NB4 (cell line): Measurements from ENCODE around the gene GLYR1.

ENCODE experiments used
- DNase-seq: peaks from one replicate; pipeline ENCODE4 v3.0.0; 2010; ENCODE audit warnings: low read depth
- H3K4me3 ChIP-seq: one replicate; pipeline ENCODE4 v1.5.1; 2011; ENCODE audit warnings: mild to moderate bottlenecking, low read depth, low read length, moderate library complexity
- MAX ChIP-seq: IDR thresholded peaks from 2 replicates; pipeline ENCODE4 v1.6.1; 2011; ENCODE audit warnings: low read depth, low read length
- MYC ChIP-seq: IDR thresholded peaks from 2 replicates; pipeline ENCODE4 v1.6.1; 2011; ENCODE audit warnings: low read depth, low read length
- POLR2A ChIP-seq: IDR thresholded peaks from 2 replicates; pipeline ENCODE4 v1.6.1; 2011; ENCODE audit warnings: mild to moderate bottlenecking; ENCODE audit not compliant: insufficient read length; ENCODE audit errors: extremely low read depth
- TF ChIP-seq, protein P1 (sequence below): IDR thresholded peaks from one replicate; pipeline ENCODE4 v1.5.1; 2012; ENCODE audit warnings: low read depth, low read length

The GLYR1 gene

DNA sequence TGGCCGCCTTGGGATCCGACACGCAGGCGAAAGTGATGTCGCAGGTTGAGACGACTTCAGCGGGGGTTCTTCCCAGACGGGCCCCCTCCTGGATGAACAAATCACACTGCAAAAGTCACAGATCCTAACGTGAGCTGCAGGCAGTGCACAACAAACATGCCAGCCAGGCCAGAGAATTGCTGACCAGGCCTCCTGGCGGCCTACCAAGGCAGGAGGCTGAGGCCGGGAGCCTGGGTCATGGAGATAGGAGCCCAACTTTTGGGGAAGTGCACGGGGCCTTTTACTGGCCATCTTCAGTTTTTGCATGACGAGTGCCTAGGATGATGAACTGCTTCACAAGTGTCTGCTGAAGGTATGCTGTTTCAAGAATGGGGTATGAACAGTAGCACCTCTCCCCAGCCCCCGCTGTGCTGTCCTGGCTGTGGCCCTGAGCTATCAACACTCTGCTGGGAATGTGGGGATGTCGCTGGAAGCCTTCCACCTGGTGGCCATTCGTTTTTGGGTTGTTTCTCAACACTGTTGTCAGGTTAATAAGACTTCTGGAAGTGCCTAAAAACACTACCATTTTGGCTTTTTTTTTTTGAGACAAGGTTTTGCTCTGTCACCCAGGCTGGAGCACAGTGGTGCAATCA lies 32.4 kb downstream of the GLYR1 start:
- TF ChIP-seq, protein P1, sequence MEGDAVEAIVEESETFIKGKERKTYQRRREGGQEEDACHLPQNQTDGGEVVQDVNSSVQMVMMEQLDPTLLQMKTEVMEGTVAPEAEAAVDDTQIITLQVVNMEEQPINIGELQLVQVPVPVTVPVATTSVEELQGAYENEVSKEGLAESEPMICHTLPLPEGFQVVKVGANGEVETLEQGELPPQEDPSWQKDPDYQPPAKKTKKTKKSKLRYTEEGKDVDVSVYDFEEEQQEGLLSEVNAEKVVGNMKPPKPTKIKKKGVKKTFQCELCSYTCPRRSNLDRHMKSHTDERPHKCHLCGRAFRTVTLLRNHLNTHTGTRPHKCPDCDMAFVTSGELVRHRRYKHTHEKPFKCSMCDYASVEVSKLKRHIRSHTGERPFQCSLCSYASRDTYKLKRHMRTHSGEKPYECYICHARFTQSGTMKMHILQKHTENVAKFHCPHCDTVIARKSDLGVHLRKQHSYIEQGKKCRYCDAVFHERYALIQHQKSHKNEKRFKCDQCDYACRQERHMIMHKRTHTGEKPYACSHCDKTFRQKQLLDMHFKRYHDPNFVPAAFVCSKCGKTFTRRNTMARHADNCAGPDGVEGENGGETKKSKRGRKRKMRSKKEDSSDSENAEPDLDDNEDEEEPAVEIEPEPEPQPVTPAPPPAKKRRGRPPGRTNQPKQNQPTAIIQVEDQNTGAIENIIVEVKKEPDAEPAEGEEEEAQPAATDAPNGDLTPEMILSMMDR, result peak; percentile 0
- no peak for TF ChIP-seq MYC
- DNase-seq, result no peak
- H3K4me3 ChIP-seq, result no peak overlapping the region

GRCh38 chr16:4814046-4814445 lies 33.0 kb downstream of the GLYR1 start:
- no peak overlapping the region for H3K4me3 ChIP-seq
- TF ChIP-seq MAX (no peak), MYC (no peak), POLR2A (no peak)
- TF ChIP-seq, protein P1, result no peak
- no peak for DNase-seq

DNA sequence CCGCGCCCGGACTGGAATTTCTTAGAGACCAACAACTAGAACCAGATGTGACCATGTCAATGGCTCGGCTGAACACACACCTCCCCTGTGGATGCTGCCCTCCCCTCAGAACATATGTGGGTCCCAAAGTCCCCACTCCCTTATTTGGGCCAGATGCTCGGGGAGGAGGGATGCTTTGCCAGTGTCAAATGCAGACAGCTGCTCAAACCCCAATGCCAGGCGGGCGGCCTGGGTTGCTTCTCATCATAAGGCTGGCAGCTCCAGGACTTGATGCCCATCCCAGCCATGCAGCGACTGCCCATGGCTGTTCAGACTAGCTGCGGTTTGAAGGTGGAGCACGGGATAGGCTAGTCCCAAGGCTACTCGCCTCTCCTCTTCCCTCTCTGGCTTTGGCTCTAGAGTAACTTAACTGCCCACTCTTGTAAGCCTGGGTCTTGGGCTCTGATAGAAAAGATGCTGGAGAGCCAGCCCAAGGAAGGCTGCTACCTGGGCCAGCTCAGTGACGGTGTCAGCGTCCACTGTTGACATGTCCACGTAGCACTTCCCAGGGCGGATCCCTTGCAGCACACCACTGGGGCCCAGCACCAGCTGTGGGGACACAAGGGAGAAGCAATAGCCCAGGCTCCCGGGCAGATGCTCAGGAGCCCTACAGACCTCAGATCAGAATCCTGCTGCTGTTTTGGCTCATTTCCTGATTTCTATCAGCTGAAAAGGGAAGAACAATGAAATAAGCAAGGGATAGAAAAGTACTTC lies 33.7 kb downstream of the GLYR1 start:
- no peak for TF ChIP-seq MYC
- TF ChIP-seq POLR2A, result no peak
- TF ChIP-seq, protein P1, result no peak
- no peak for TF ChIP-seq MAX

DNA sequence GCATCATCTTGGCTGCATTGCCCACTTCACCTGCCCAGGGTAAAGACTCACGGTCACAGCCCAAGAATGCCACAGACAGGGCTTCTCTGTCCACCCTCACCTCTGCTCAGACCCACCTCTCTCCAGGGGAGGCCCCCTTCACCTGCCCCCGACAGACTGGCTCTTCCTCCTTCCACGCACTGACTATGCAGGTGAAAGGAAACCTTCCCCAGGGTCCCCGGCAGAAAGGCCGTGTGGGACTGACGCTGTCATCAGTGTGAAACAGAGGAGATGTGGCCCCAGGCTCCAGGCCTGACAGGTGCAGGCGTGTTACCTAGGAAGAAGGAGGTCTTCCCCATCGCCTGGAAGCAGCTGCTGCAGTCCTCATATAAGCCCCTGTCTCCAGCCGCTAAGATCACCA lies 35.3 kb downstream of the GLYR1 start:
- DNase-seq, result no peak
- no peak overlapping the region for H3K4me3 ChIP-seq
- TF ChIP-seq MAX, result no peak
- TF ChIP-seq, protein P1, result no peak

More for the DNA sequence above, 33.7 kb downstream of the GLYR1 start:
- no peak for DNase-seq
- no peak overlapping the region for H3K4me3 ChIP-seq

GRCh38 chr16:4811242-4811641 lies 35.8 kb downstream of the GLYR1 start:
- no peak for DNase-seq
- TF ChIP-seq, protein P1, result no peak
- no peak for TF ChIP-seq POLR2A
- no peak for TF ChIP-seq MAX
- TF ChIP-seq MYC, result no peak
- no peak overlapping the region for H3K4me3 ChIP-seq

DNA sequence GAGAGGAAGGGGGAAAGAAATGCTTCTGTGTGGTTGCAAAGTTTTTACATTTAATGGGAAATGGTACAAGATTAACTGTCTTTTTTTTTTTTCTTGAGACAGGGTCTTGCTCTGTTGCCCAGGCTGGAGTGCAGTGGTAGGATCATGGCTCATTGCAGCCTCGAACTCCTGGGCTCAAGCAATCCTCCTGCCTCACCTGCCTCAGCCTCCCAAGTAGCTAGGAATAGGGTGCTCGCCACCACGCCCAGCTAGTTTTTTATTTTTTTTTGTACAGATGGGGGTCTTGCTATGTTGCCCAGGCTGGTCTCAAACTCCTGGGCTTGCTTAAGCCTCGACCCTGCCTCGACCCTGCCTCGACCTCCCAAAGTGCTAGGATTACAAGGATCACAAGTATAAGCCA lies 40.8 kb downstream of the GLYR1 start:
- H3K4me3 ChIP-seq, result no peak overlapping the region
- no peak for DNase-seq
- TF ChIP-seq, protein P1, result no peak
- TF ChIP-seq POLR2A (no peak), MAX (no peak), MYC (no peak)
